Measurements from ENCODE around the gene SLC16A12. TPM values are rescaled to one million over a fixed set of nuclear protein-coding genes. Genes with fewer than 3 reads are reported as not detected.

The SLC16A12 gene
- total RNA-seq, 1 experiment from 2014 or later = not detected

GRCh38 chr10:89468191-89468965 is 67.0 kb downstream of the SLC16A12 start:
- Histone ChIP-seq H3K9me3 (ENCODE audit: low read length) (no peaks in the 10 kb centered on the region), H4K20me1 (ENCODE audit: insufficient read depth, low read depth, low read length) (no peaks in the 10 kb centered on the region), H3K79me2 (ENCODE audit: low read length) (no peaks in the 10 kb centered on the region), H3K27ac (ENCODE audit: low read length) (no peak overlapping the region), H2AFZ (ENCODE audit: low read length) (no peak overlapping the region), H3K27me3 (ENCODE audit: low read length) (no peaks in the 10 kb centered on the region), H3K4me3 (ENCODE audit: low read length) (no peak overlapping the region), H3K4me2 (ENCODE audit: low read depth, low read length, poor library complexity, severe bottlenecking) (no peak overlapping the region), H3K36me3 (ENCODE audit: insufficient read depth, low read length) (no peaks in the 10 kb centered on the region), H3K9me2 (replicated peaks; ENCODE audit: insufficient read depth, low read length) (no peaks in the 10 kb centered on the region), H3K4me1 (ENCODE audit: low read length) (no peaks in the 10 kb centered on the region), H3K9ac (ENCODE audit: low read length) (no peak overlapping the region)
- DNase-seq = no peak

GRCh38 chr10:89466599-89467035 is 68.8 kb downstream of the SLC16A12 start:
- Histone ChIP-seq H3K79me2 (ENCODE audit: low read length) (no peaks in the 10 kb centered on the region), H3K4me1 (ENCODE audit: low read length) (no peaks in the 10 kb centered on the region), H3K27ac (ENCODE audit: low read length) (no peak overlapping the region), H3K4me3 (ENCODE audit: low read length) (no peak overlapping the region), H3K9me2 (replicated peaks; ENCODE audit: insufficient read depth, low read length) (no peaks in the 10 kb centered on the region), H4K20me1 (ENCODE audit: insufficient read depth, low read depth, low read length) (no peaks in the 10 kb centered on the region), H3K36me3 (ENCODE audit: insufficient read depth, low read length) (no peaks in the 10 kb centered on the region), H3K4me2 (ENCODE audit: low read depth, low read length, poor library complexity, severe bottlenecking) (no peak overlapping the region), H2AFZ (ENCODE audit: low read length) (no peak overlapping the region), H3K9me3 (ENCODE audit: low read length) (no peaks in the 10 kb centered on the region), H3K9ac (ENCODE audit: low read length) (no peak overlapping the region), H3K27me3 (ENCODE audit: low read length) (no peaks in the 10 kb centered on the region)
- DNase-seq = peak; percentile 54

- no peaks in the 10 kb centered on the region for H3K9me3 ChIP-seq (ENCODE audit: low read length)
Observed at GRCh38 chr10:89465196-89465595, 70.2 kb downstream of the SLC16A12 start.

GRCh38 chr10:89463846-89464537 is 71.4 kb downstream of the SLC16A12 start:
- Histone ChIP-seq H4K20me1 (ENCODE audit: insufficient read depth, low read depth, low read length) (no peaks in the 10 kb centered on the region), H3K27me3 (ENCODE audit: low read length) (no peaks in the 10 kb centered on the region), H3K4me2 (ENCODE audit: low read depth, low read length, poor library complexity, severe bottlenecking) (no peak overlapping the region), H3K36me3 (ENCODE audit: insufficient read depth, low read length) (no peaks in the 10 kb centered on the region), H3K9me3 (ENCODE audit: low read length) (no peaks in the 10 kb centered on the region), H3K27ac (ENCODE audit: low read length) (no peak overlapping the region), H3K9ac (ENCODE audit: low read length) (no peak overlapping the region), H3K9me2 (replicated peaks; ENCODE audit: insufficient read depth, low read length) (no peaks in the 10 kb centered on the region), H2AFZ (ENCODE audit: low read length) (no peak overlapping the region), H3K4me1 (ENCODE audit: low read length) (no peaks in the 10 kb centered on the region), H3K79me2 (ENCODE audit: low read length) (no peaks in the 10 kb centered on the region), H3K4me3 (ENCODE audit: low read length) (no peak overlapping the region)
- no peak for DNase-seq

More at GRCh38 chr10:89465196-89465595, 70.2 kb downstream of the SLC16A12 start:
- no peaks in the 10 kb centered on the region for H3K36me3 ChIP-seq (ENCODE audit: insufficient read depth, low read length)
- no peaks in the 10 kb centered on the region for H3K27me3 ChIP-seq (ENCODE audit: low read length)
- no peaks in the 10 kb centered on the region for H3K79me2 ChIP-seq (ENCODE audit: low read length)
- no peak overlapping the region for H3K27ac ChIP-seq (ENCODE audit: low read length)
- H2AFZ ChIP-seq (ENCODE audit: low read length) = no peak overlapping the region
- no peaks in the 10 kb centered on the region for H3K4me1 ChIP-seq (ENCODE audit: low read length)
- no peak for DNase-seq
- H4K20me1 ChIP-seq (ENCODE audit: insufficient read depth, low read depth, low read length) = no peaks in the 10 kb centered on the region
- no peak overlapping the region for H3K9ac ChIP-seq (ENCODE audit: low read length)
- H3K4me2 ChIP-seq (ENCODE audit: low read depth, low read length, poor library complexity, severe bottlenecking) = no peak overlapping the region
- H3K4me3 ChIP-seq (ENCODE audit: low read length) = no peak overlapping the region
- H3K9me2 ChIP-seq (replicated peaks; ENCODE audit: insufficient read depth, low read length) = no peaks in the 10 kb centered on the region

- Histone ChIP-seq H3K79me2 (ENCODE audit: low read length) (no peaks in the 10 kb centered on the region), H3K4me3 (ENCODE audit: low read length) (no peak overlapping the region), H2AFZ (ENCODE audit: low read length) (no peak overlapping the region), H3K9me3 (ENCODE audit: low read length) (no peaks in the 10 kb centered on the region), H3K4me1 (ENCODE audit: low read length) (no peaks in the 10 kb centered on the region), H3K4me2 (ENCODE audit: low read depth, low read length, poor library complexity, severe bottlenecking) (no peak overlapping the region), H3K27me3 (ENCODE audit: low read length) (no peaks in the 10 kb centered on the region), H4K20me1 (ENCODE audit: insufficient read depth, low read depth, low read length) (no peaks in the 10 kb centered on the region), H3K9ac (ENCODE audit: low read length) (no peak overlapping the region), H3K9me2 (replicated peaks; ENCODE audit: insufficient read depth, low read length) (no peaks in the 10 kb centered on the region), H3K36me3 (ENCODE audit: insufficient read depth, low read length) (no peaks in the 10 kb centered on the region), H3K27ac (ENCODE audit: low read length) (no peak overlapping the region)
- no peak for DNase-seq
Observed at GRCh38 chr10:89458784-89459183, 76.6 kb downstream of the SLC16A12 start.

GRCh38 chr10:89458291-89458690 is 77.1 kb downstream of the SLC16A12 start:
- no peak overlapping the region for H3K27ac ChIP-seq (ENCODE audit: low read length)
- H3K79me2 ChIP-seq (ENCODE audit: low read length) = no peaks in the 10 kb centered on the region
- no peak overlapping the region for H3K4me3 ChIP-seq (ENCODE audit: low read length)
- H3K9ac ChIP-seq (ENCODE audit: low read length) = no peak overlapping the region
- H3K9me3 ChIP-seq (ENCODE audit: low read length) = no peaks in the 10 kb centered on the region
- no peak overlapping the region for H3K4me2 ChIP-seq (ENCODE audit: low read depth, low read length, poor library complexity, severe bottlenecking)
- no peak overlapping the region for H2AFZ ChIP-seq (ENCODE audit: low read length)
- H3K4me1 ChIP-seq (ENCODE audit: low read length) = no peaks in the 10 kb centered on the region
- no peak for DNase-seq
- H3K36me3 ChIP-seq (ENCODE audit: insufficient read depth, low read length) = no peaks in the 10 kb centered on the region
- no peaks in the 10 kb centered on the region for H3K9me2 ChIP-seq (replicated peaks; ENCODE audit: insufficient read depth, low read length)
- no peaks in the 10 kb centered on the region for H3K27me3 ChIP-seq (ENCODE audit: low read length)
- H4K20me1 ChIP-seq (ENCODE audit: insufficient read depth, low read depth, low read length) = no peaks in the 10 kb centered on the region

- H3K4me2 ChIP-seq (ENCODE audit: low read depth, low read length, poor library complexity, severe bottlenecking) = no peak overlapping the region
- no peaks in the 10 kb centered on the region for H3K36me3 ChIP-seq (ENCODE audit: insufficient read depth, low read length)
- no peaks in the 10 kb centered on the region for H3K9me2 ChIP-seq (replicated peaks; ENCODE audit: insufficient read depth, low read length)
- H3K9ac ChIP-seq (ENCODE audit: low read length) = no peak overlapping the region
- H3K4me1 ChIP-seq (ENCODE audit: low read length) = no peaks in the 10 kb centered on the region
- no peaks in the 10 kb centered on the region for H3K27me3 ChIP-seq (ENCODE audit: low read length)
- no peaks in the 10 kb centered on the region for H3K9me3 ChIP-seq (ENCODE audit: low read length)
- no peak overlapping the region for H3K27ac ChIP-seq (ENCODE audit: low read length)
- H3K79me2 ChIP-seq (ENCODE audit: low read length) = no peaks in the 10 kb centered on the region
- no peak overlapping the region for H2AFZ ChIP-seq (ENCODE audit: low read length)
- no peak for DNase-seq
- H3K4me3 ChIP-seq (ENCODE audit: low read length) = no peak overlapping the region
- no peaks in the 10 kb centered on the region for H4K20me1 ChIP-seq (ENCODE audit: insufficient read depth, low read depth, low read length)
Observed at GRCh38 chr10:89454561-89455347, 80.6 kb downstream of the SLC16A12 start.

GRCh38 chr10:89452193-89452592 is 83.2 kb downstream of the SLC16A12 start:
- no peak for DNase-seq

More at GRCh38 chr10:89452193-89452592, 83.2 kb downstream of the SLC16A12 start:
- no peaks in the 10 kb centered on the region for H3K9me2 ChIP-seq (replicated peaks; ENCODE audit: insufficient read depth, low read length)
- H4K20me1 ChIP-seq (ENCODE audit: insufficient read depth, low read depth, low read length) = no peaks in the 10 kb centered on the region
- H3K4me2 ChIP-seq (ENCODE audit: low read depth, low read length, poor library complexity, severe bottlenecking) = no peak overlapping the region
- H3K9ac ChIP-seq (ENCODE audit: low read length) = no peak overlapping the region
- H2AFZ ChIP-seq (ENCODE audit: low read length) = no peak overlapping the region
- no peaks in the 10 kb centered on the region for H3K9me3 ChIP-seq (ENCODE audit: low read length)
- no peak overlapping the region for H3K4me3 ChIP-seq (ENCODE audit: low read length)
- no peak overlapping the region for H3K27ac ChIP-seq (ENCODE audit: low read length)
- H3K36me3 ChIP-seq (ENCODE audit: insufficient read depth, low read length) = no peaks in the 10 kb centered on the region
- no peaks in the 10 kb centered on the region for H3K4me1 ChIP-seq (ENCODE audit: low read length)
- no peaks in the 10 kb centered on the region for H3K79me2 ChIP-seq (ENCODE audit: low read length)
- H3K27me3 ChIP-seq (ENCODE audit: low read length) = no peaks in the 10 kb centered on the region
